HG02981 (cell line): ENCODE data around the gene MICALL2.

Experiments
- ATAC-seq: cut with Tn5 transposase; IDR thresholded peaks from one replicate; pipeline ENCODE4 v1.9.1; 2021; ENCODE audit warnings: mild to moderate bottlenecking, moderate library complexity; ENCODE audit not compliant: unreplicated experiment

The MICALL2 gene

DNA sequence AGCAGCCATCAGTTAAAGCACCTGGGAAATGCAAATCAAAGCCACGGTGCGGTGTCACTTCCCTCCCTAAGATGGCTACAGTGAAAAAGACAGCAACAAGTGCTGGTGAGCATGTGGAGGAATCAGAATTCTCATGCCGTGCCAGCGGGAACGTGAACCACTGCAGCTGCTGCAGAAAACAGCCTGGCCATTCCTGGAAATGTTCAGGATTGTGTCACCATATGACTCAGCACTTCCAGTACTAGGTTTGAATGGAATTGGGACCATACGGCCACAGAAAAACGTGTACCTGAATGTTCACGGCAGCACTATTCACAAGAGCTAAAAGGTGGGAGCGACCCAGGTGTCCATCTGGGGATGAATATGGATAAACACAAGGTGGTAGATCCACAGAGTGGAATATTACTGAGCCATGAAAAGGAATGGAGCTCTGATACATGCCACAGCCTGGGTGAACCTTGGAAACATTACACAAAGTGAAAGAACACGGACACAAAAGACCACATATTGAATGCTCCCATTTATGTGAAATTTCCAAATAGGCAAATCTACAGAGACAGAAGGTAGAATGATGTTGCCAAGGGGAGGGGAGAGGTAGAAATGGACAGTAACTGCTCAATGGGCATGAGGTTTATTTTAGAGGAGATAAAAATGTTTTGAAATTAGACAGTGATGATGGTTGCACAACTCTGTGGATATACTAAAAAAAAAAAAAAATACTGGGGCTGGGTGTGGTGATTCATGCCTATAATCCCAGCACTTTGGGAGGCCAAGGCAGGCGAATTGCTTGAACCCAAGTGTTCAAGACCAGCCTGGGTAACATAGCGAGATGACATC is 61.6 kb downstream of the MICALL2 start:
- no peak for ATAC-seq

DNA sequence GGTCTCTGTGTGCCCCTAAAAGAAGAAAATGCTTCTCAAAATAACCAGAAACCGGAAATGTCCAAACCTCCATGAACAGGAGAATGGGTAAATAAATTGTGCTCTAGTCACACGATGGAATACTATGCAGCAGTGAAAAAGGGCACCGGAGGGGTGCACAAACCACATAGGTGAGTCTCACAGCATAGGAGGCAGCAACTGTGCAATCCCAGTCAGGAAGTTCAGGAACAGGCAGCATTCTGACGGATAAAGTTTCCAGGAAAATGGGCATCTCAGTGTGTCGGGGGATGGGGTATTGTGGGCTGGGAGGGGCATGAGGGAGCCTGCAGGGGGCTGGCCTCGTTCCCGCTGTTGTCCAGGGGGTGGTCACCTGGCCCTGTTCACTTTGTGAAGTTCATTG is 63.1 kb downstream of the MICALL2 start:
- no peak for ATAC-seq

DNA sequence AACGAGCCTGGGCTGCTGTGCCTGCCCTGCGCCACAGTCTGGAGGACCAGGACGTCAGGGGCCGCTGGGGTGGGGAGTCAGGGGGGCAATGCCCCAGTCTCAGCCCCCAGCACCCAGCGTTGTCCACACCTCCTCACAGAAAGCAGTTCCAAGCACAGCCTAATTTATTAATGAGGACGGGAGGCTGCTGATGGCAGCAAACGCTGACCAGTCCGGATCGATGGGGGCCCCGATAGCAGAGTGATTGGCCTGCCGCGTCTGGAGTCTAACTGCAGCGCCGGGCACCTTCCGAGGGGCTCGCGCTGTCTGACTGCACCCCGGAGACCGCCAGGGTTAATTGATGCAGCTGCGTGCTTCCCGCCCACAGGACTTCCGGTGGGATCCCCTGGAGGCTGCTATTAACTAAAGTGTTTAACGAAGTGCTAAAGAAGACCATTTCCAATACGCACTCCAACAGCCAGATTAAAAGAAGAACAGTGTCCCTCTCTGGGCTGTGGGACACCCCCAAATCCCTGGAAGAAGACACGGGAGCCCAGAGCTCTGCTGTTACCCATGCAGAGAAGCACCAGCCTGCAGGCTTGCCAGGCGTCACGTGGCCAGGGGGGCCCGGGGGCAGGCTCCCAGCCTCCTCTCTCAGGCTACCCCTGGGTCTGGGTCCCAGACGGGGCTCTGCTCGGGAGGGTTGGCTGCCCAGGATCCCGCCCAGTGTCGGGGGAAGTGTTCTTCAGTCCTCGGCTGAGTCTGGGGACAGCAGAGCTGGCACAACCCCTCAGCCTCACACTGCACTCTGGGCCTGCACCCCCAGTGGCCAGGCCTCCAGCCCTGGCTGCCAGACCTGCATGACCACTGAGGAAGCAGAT is 63.8 kb downstream of the MICALL2 start:
- no peak for ATAC-seq

DNA sequence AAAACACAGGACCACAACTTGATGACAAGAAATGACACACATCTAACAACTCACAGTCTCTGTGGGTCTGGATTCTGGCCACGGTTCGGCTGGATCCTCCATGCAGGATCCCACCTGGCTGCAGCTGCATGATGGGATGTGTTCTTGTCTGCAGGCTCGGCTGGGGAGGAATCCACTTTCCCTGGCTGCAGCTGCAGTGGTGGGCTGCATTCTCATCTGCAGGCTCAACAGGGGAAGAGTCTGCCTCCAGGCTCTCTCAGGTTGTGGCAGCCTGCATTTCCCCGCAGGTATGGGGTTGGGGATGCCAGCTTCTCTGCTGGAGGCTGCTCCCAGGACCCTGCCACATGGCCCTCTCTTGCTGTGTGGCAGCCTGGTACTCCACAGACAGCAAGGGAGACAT is 64.9 kb downstream of the MICALL2 start:
- no peak for ATAC-seq

DNA sequence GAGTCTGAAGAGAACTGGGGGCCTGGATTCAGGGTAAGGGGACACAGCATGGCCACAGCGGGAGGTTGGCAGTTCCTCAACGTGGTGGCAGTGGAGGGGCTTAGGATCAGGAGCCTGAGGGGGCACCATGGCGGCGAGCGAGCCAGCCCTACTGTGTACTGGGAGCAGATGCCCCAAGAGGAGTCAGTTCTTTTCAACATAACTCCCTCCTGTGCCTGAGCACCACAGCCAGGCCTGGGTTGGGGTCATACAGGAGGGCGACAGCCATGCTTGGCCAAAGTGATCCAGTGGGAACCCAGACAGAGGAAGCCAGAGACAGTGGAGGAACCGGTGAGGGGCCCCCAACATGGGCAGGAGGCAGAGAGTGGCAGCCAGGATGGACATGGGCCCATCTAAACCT is 65.8 kb downstream of the MICALL2 start:
- no peak for ATAC-seq

DNA sequence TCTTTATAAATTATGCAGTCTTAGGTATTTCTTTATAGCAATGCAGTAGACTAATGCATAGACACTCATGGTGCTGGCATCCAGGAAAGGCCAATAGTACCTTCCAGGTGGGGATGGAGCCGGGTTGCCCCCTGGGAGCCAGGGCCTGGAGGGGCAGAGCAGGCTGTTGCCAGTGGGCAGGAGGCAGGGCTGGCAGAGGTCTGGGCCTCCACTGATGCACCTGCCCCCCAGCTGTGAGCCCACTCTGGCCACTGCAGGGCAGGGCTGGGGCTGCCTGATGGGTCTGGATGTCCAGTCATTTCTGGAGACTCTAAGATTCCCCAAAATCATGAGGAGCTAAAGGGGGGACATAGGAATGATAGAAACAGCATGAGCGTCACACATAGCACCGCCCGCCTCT is 66.7 kb downstream of the MICALL2 start:
- ATAC-seq = no peak

DNA sequence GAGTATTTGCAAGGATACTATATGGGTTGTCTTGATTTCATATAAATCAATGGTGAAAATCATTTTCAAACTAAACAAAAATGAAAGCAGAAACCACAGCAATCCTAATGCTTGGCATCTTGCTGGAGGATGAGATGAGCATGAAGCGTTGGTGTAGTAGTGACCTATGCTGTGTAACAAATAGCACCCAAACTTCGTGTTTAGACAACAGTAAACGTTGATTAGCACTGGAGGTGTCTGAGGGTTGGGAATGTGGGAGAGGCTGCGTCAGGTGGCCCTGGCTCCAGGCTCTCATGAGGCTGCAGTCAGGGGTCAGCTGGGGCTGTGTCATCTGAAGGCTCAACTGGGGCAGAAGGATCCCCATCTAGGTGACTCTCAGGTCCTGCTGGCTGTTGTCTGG is 67.8 kb downstream of the MICALL2 start:
- ATAC-seq = no peak

DNA sequence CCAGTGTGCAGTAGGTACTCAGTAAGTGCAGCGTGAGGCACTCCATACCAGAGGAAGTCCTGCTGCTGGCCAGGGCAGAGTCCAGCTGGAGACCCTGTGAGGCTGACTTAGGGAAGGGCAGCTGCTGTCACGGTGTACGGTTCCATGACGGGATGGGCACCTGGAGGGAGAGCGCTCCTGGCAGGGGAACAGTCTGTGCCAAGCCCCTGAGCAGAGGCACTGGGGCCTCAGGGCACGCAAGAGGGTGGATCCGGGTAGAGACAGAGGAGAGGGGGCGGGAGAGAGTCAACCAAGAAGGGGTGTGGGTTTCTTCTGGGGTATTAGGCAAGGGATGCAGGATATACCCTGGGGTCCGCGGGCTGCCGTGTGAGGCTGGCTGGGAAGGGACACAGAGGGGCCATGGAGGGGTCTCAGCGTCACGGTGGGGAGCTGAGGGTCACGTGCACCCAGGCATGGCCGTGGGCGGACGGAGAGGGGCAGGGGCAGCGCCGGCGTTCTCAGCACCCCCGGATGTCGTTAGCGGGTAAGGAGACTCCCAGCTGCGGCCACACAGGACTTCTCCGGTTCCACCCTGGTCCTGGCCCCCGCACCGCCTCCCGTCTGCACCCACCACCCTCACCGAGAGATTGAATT is 70.5 kb downstream of the MICALL2 start:
- no peak for ATAC-seq

DNA sequence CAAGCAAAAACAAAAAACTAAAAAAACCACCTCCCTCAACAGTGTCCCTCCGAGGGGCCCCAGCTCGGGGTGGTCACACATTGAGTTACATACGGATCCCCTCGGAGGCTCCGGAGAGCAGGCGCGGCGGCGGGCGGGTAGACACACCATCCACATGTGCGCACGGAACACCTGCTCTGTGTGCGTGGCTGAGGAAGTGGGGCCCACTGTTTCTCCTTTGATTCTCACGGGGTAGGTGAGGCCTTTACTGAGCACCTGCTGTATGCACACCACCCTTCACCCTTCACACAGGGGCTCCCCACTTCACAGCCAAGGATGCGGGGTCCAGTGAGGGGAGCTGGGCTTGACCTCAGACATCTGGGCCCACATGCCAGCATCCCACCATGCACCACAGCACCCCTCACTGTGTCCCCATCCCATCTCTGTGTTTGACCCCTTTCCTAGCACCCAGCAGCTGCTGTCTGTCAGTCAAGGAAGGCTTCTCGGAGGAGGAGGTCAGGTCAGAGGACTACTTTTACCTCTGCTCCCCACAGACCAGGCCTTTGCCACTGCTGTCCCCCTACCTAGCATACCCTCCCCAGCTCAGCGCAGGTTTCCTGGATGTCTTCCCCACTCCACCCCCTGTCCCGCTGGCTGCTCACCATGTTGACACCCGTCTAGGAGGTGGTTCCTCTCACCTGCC is 71.1 kb downstream of the MICALL2 start:
- ATAC-seq = no peak

DNA sequence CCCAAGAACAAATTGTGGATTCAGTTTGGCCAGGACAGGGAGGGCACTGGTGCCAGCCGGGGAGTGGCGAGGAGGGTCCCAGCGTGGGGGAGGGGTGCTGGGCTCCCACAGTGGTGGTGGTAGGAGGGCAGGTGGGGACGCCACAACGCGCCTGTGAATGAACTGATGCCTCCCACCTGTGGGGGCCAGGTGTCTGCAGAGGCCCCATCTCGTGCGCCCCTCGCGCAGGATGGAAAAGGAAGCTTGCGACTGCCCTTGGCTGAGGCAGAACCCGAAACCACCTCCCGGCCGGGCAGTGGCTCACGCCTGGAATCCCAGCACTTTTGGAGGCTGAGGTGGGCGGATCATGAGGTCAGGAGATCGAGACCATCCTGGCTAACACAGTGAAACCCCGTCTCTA is 72.0 kb downstream of the MICALL2 start:
- ATAC-seq = no peak

DNA sequence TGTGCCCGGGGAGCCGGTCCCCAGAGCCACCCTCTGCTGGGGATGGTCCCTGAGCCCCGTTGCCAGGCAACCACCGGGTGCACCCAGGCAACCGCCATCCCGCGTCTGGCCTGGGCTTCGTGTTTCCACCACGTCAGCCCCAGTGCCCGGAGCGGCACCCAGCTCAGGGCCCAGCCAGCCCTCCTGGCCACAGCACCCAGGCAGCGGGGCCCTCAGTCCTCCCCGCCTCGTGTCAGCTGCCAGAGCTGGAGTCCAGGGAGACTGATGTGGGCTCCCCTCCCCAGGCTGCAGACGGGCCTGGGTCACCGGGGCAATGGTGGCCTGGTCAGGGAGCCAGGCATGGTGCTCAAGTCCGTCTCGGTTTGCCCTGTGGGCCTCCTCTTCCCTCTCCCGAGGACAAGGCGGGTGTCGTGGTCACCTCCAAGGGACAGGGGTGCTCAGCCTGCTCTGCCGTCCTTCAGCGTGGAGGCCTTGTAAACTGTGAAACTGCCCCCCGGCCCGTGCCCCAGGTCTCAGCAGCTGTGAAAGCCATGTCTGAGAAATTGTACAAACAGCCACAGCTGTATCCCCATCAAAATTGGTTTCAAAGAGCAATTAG is 72.5 kb downstream of the MICALL2 start:
- ATAC-seq = no peak

DNA sequence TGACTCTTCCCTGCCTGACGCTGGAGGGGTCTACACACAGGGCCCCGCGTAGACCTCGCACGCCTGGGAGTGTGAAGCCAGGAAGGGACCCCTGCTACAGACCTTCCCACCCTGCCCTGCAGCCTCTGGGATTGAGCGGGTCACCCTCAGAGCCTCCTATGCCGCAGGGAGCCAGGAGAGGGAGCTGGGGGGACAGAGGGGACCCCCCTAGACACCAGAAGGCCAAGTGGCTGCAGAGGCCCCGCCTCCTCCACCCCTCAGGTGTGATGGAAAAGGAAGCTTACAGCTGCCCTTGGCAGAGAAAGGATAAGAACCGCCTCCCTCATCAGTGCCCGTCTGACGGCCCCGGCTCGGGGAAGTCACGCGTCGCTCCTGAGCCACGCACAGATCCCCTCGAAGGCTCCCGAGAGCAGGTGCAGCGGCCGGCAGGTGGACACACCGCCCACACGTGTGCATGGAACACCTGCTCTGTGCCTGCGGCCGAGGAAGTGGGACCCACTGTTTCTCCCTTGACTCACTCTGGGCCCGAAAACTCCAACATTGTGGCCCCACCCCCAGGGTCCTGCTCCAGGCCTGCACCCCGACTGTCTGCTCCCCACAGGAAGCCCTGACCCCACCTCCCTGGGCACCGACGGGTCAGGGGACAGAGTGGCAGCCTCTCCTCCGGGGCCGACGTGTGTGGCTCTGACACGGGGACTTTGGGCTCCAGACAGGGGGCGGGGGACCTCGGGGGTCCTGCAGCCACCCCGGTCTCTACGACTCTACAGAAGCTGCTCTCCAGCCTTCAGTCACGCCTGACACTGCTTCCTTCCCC is 73.3 kb downstream of the MICALL2 start:
- ATAC-seq = no peak

DNA sequence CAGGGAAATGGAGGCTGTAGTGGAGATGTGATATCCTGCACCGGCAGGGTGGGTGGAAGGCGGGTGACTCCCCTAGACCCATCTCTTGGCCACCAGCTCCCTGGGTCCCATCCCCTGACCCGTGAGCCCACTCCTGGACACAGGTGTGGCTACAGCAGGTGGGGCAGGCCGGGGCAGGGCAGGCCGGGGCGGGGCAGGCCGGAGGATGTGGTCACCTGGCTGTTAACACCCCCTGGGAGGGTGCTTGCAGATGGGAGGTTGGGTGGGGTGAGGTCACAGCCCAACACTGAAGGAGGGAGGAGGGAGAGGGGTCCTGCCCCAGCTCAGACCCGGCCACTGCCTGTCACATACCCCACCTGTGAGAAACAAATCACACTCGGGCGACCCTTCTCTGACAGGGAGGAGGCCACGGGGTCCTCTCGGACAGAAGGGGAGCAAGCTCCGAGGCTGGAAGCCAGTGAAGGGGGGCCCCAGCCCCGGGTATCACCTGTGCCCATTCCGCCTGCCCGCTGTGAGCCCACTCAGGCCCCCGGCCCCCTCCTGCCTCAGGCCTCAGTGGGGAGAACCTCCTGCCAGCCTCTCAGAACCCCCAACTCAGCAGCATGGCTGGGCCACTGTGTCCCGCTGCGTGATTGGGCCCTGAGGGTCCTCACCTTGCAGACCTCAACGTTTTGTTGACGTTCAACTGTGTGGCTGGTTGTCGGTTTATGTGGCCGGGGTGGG is 74.0 kb downstream of the MICALL2 start:
- no peak for ATAC-seq
